Fibroblast of peridontal ligament (primary cell): Measurements from ENCODE around the gene PRXL2A.

Experiments
- DNase-seq: peaks from one replicate; pipeline ENCODE4 v3.0.0-alpha.2; 2010; ENCODE audit errors: extremely low read depth

PRXL2A gene

DNA sequence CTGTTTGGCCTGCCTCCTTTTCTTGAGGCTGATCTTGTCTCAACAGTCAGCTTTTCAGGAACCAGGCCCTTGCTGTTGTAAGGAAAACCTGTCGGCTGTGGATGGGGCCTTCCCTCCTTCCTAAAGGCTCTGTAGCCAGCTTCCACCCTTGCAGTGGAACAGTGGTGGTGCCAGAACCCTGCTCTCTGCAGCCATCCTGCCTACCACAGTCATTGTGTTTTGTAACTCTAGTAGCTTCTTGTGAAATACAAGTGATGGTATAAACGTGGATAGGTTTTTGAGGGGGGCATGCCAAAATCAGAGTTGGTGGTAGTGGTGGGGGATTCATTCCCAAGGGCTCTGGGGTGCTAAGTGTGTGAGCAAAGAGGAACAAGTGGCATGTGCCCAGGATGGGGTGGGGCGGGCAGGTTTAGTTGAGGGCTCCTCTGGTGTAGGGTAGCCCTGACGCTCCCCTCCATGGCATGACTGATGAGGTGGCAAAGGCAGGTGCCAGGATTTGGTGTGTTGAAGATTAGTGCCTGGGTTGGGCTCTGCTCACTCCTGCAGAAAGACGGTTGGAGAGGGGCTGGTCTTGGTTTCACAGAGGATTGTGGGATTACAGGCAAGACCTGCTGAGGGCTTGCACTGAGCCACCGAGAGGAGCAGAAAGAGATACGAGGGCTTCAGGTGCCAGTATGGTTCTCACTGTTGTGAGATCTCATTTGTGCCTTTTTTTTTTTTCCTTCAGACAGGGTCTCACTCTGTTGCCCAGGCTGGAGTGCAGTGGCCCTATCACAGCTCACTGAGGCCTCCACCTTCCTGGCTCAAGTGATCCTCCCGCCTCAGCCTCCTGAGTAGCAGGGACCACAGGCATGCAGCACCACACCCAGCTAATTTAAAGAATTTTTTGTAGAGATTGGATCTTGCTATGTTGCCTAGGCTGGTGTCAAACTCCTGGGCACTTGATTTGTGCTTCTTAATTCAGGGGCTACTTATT is 53.1 kb downstream of the PRXL2A start:
- peak; percentile 62 for DNase-seq

DNA sequence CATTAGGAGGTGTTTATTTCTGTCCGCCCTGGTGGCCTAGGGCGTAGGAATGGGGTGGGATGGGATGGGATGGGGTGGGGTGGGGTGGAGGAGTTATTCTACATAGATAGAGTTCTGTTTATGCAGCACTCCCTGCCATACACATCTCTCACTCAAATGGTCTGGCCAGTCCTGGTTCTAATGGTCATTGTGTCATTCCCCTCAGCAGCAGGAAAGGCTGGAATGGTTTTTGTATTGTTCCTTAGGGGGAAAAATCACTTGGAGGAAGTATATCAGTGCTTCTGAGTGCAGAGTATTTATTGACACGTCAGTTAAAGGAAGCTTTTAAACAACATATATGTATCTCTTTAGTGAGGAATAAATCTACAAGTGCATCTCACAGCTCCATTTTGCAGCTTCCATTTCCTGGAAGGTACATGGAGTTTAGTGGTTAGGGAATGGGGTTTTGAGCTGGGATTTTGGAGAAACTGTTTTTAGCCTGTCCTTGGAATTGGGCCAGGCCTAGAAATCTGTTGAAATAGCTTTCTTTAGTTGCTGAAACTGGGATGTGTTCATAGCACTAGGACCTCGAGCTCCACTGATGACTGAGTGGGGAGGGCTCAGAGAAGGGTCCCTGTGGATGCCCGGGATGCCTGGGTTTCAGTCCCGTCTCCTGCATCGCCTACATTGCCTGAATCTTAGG is 54.1 kb downstream of the PRXL2A start:
- peak; percentile 79 for DNase-seq

DNA sequence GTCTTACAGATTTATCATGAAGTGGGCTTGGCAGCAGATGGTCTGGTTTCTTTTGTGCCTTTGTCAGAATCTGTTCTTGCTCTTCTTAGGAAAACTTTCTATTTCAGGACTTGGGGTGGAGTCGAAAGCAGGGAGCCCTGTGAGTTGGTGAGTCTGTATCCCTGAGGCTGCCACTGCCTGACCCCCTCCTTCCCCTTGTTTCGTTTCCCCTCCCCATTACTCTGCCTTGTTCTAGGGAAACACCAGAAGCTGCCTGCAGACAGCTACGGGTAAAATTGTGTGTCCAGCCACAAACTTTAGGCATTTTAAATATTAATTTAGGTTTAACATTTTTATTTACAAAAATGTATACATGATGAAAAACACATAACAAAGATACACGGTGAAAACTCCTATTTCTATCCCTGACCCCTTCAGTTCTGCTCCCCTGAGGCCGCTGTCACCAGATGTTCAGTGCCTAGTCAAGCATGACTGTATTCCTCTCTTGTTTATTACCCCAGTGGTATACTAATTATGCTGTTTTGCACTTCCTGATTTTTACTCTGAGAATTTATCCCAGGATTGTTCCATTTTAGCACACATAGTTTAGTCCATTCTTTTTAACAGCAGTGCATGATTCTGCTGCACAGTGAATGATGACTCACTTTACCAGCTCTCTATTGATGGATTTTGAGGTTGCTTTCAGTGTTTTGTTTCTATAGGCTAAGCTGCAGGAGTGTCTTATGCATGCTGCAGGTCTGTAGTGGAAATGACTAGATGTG is 54.8 kb downstream of the PRXL2A start:
- peak; percentile 50 for DNase-seq

DNA sequence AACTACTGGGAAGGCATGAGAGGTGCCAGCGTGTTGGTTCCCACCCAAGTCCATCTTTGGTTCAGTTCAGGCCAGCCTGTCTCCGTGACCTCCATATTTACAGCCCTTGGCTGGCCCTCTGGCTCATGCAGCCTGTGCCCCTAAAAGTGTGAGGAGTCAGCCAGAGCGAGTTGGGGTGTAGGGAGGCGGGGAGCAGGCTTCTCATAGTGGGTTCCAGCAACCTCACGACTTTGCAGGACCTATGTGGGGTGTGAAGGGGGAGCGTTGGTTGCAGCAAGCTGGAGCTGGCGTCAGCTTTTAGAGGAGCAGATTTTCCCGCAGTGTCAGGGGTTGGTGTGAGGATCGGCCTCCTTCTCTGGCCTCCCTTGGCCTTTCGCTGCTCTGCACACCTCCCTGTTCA is 55.5 kb downstream of the PRXL2A start:
- DNase-seq: no peak

DNA sequence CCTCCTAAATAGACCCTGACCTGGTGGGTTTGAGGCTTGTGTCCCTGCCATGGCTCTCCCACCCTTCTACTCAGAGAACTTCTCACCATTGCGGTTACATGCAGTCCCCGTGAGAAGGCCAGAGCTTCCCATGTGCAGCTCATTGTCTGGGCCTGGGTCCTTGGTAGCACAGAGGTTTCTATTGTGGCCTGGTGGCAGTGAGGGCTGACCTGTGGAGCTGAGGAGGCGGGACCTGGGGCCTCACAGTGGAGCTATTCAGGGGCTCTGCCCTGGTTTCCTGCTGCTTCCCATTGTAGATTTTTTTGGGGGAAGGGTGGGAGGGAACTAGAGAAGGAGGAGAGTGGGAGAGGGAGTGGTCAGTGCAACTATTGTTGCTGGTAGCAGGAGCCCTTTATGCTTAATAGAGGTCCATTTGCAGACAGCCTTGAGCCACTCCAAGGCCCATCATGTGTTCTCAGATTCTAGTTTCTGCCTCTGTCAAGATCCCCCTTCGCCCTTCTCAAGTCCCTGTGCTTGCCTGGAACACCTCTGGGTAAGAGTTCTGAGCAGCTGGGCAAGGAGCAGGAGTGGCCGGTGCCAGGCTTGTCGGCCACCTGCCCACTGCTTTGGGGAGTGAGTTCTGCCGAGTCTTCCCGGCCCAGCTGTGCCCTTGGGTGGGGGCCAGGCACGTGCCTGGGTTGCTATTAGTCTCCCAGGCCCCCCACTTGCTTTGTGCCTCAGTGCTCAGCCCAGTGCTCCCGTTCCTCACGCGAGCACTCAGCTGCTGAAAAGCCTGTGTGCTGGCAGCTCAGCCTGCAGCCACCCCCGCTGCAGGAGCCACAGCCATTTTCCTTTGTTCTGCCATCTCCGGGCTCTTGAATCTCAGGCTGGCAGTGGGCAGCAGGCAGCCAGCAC is 56.5 kb downstream of the PRXL2A start:
- DNase-seq: no peak

DNA sequence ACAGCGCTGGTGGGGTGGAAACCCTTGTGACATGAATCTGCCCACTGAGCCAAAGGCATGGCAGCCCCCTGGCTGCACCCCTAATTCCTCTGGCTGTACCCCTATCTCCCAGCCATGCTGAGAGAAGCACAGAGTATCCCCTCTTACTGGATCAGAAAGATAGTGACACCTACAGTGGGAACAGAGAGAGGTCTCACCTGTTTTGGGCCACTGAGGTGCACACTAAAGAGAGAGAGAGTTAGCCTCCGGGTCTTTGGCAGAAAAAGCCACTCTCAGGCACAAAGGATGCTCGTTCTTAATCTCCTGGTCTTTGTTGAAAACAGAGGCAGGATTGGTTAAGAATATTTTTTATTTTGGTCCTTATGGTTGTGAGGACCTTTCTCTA is 57.1 kb downstream of the PRXL2A start:
- DNase-seq: no peak

DNA sequence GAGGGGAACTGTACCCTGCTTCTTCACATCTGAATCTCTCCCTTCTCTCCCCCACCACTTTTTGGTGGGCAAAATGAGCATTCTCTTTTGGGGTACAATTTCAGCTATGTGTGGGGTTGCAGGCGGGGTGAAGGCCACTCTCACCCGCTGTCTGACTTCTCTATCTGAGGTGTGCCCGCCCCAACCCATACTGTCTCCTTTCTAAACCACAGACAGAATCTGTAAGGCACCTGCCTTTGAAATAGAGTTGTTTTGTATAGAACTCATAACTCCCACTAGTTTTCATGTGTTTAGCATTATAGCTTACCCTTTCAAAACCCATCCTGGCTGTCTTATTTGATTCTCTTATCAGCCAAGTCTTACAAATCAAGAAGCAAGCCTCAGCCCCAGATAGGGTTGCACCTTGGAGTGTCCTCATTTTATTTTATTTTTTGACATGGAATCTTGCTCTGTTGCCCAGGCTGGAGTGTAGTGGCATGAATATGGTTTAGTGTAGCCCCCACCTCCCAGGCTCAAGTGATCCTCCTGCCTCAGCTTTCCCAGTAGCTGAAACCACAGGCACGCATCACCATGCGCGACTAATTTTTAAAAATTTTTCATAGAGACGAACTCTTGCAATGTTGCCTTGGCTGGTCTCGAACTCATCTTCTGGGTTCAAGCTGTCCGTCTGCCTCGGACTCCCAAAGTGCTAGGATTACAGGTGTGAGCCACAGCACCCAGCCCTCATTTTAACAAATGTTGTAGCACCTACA is 57.7 kb downstream of the PRXL2A start:
- DNase-seq: no peak

DNA sequence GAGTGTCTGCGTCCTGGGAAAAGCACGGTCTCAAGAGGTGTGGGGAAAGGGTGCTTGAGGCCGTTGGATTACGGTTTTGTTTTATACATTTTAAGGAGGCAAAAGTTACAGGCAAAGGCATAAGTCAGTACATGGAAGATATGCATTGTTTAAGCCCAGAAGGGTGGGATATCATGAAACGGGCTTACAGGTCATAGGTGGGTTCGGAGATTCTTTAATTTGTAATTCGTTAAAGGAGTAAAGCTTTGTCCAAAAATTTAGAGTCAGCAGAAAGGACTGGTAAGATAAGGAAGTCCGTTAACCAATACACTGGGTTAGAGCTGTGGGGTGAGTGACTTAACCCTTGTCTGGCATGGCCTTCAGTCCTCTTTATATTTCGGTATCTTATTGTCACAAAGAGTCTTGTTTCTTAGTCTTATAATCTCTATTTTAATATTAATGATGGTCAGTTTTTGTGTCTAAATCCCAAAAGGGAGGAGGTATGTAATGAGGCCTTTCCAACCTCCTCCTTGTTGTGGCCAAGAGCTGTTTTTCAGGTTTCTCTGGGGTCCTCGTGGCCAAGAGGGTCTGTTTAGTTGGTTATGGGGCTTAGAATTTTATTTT is 58.5 kb downstream of the PRXL2A start:
- no peak for DNase-seq

DNA sequence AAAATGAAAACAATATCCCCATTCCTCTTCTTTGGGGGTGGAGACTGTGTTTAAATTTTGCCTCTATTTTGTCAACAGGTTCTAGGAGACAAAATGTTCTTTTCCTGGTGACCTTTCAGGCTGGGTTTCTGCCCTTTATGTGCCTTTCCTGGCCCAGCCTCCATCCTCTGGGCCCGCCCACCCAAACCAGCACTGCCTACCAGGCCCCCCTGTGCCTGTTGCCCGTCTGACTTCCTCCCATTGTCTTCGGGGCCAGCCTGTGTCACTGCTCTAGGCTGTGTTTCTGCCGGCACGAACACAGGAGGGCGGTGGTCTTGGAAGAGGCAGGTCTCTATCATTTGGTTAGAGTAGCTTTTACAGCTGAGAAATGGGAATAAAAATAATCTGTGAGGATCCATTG is 59.7 kb downstream of the PRXL2A start:
- no peak for DNase-seq

DNA sequence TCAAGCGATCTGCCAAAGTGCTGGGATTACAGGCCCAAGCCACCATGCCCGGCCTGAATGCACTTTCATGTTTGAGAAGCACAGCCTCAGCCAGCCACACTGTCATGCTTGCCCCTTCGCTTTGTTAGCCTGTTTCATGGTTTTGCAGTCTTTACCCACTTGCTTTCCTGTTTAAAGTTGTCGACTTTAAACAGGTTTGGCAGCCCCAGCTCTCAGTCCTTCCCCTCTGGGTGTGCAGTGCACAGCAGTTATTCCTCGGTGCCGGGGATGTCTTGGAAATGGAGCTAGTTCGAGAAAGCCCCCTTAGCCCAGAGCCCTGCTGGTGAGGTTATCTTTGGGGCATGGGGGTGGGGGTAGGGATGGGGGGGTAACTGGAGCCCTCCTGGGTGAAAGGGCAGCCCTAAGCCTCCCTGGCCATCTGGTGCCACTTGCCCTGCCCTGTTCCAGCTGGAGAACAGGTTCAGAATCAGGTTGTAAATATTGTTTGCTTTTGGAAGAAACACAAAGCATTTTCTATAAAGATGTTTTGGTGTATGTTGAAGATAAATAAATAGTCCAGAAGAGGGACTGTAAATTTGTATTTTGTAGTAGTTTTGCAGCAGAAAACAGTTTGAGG is 60.6 kb downstream of the PRXL2A start:
- no peak for DNase-seq

DNA sequence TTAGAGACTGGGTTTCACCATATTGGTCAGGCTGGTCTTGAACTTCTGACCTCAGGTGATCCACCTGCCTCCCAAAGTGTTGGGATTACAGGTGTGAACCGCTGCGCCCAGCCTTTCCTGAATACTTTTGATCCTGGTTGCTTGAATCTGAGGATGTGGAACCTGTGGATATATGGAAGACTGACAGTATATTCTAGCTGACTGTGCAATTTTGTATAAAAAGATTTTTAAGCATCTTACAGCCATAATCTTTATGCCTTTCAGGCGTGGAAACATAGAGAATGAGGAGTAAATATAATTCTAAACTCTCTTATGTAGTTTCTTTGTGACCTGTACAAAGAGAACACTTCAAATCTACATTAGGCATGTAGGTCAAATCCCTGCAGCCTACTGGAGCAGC is 61.9 kb downstream of the PRXL2A start:
- no peak for DNase-seq

DNA sequence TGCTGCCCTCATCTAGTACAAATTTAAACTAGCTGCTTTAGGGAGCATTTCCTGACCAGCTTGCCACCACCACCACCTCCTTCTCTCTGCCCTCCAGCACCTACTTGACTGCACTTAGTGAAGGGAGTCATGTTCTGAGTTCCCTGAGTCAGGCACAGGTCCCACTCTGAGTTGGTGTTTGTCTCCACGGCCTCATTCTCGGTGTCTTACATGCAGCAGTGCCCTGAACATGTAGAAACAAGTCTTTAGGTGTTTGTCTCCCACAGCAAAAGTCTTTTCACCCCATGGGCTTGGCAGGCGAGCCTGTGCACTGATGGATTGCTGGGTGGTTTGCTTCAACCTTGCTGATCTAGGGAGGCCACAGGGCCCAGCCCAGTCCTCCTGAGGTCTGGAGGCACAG is 62.6 kb downstream of the PRXL2A start:
- DNase-seq: no peak

DNA sequence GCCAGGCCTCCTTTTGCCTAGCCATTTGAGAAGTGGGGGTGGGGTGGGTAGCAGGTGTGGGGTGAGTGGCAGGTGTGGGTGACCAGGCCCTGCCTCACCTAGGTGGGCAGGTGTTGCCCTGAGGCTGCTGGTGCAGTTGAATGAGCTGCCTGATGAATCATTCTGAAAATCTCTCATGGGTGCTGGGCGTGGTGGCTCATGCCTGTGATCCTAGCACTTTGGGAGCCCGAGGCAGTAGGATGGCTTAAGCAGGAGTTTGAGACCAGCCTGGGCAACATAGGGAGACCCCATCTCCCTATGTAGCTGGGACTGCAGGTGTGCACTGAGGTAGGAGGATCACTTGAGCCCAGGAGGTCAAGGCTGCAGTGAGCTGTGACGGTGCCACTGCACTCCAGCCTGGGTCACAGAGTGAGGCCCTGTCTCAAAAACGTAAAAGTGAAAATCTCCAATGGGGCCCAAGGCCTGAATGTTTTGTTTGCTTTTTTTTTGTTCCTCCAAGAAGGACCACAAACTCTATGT is 63.4 kb downstream of the PRXL2A start:
- no peak for DNase-seq

DNA sequence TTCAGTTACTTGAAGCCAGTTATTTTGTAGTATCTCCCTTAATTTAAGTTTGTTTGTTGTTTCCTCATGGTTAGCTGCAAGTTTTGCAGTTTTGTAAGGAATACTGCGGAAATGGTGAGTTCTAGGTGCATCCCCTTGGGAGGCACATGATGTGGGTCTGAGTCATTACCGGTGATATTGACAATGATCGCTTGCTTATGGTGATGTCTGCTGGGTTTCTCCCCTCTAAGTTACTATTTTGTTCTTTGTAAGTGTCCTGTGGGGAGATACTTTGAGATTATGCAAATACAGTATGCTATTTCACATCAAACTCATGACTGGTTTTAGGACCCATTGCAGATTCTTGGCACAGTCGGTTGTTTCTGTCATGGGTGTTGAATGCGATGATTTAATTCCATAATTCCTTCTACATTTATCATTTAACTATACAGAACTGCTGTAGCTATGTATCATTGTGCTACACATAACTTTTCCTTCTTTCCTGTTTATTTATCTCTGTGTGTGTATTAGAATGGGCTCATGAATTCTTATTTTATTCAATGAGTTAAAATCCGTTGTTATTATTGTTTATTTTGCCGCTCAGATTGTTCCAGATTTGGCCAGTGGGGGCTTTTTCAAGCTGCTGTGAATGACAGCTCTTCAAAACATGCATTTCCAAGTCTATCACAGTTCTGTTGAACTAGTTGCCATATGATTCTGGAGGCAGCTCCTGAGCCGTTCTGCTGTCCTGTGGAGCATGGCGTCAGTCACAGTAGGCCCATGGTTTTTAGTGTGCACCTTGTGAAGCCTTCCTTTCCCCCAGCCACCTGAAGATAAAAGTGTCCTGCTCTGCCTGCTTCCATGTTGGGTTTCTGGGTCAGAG is 64.1 kb downstream of the PRXL2A start:
- peak; percentile 95 for DNase-seq

DNA sequence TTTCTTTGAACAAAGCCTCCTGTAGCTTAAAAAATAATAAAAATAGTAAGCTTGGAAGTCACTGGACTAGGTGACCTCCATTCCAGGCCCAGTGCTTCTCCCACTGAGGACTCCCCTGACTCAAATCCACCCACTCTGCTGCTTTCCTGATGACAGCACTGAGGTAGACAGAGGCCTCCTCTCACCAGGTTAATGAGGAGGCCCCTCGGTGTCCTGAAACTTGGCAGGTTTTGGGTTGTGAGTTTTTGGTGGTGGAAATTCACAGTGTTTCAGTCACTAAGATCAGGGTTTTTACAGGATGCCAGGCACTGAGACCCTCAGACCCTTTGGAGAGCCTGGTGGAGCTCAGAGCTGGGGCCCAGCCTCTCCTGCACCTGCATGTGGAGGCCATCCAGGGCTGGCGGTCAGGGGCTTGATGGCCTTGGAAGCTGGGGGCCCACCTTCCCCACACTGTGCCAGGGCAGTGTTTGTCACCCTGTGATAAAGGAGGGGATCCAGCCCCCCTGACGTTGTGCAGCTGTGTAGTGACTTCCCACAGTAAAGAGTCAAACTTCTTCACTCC is 64.8 kb downstream of the PRXL2A start:
- DNase-seq: no peak

DNA sequence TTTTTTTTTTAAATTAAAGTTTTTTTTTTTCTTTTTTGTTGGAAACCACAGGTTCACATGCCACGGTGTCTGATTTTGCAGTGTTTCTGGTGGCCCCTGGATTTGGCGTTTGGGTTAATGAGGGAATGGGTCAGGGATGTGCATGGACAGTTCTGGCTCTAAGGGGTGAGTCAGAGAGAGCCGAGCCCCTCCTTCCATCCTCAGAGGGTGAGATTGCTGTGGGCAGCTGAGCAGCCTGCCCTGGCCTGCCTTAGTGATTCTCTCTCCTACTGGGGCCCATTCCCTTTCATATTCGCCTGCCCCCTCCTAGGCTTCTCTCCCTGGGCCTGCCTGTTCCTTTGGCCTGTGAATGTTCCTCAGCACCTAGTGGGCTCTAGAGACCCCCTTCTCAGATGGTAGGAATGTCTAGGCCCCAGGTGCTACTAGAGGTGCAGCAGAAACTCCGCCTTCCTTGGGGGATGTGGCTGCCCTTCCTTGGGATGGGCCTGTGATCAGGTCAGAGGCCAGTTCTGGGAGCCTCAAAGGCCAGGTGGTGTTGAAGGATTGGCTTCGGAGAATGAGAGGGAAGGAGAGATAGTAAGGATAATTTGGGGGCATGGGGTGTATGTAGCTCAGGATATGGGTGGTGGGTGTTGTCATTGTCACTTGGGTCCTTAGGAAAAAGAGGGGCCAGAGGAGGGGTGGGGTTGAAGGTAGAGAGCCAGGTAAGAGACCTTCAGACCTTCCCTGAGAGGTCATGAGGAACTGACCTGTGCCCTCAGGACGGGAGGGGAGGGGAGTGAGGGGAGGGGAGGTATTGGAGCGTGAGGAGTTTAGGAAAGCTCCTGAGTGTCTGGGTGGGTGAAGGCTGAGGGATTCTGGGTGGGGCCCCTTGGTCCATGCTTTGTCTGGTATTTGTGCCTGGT is 65.6 kb downstream of the PRXL2A start:
- no peak for DNase-seq

DNA sequence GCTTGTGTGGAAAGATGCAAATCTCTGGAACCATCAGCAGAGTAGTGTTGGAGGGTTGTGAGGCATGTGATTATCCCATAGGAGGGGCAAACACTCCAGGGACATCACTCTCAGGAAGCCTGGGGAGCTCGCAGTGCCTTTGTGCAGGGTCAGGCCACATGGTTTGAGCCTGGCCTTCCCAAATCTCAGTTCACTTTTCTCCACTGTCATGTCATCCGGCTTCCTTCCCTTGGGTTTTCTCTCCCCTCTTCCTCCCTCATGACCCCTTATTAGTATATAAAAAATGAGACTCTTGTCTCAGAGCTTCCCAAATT is 66.2 kb downstream of the PRXL2A start:
- DNase-seq: no peak
